ENCODE results near the gene FTSJ1. TPM values are rescaled to one million over a fixed set of nuclear protein-coding genes. Genes with fewer than 3 reads are reported as not detected.

FTSJ1 gene
- total and polyA plus RNA-seq, 2 donors (not counting 1 experiment from before 2014, with no cell fraction given) = 36.6 to 55.8 TPM

- Histone ChIP-seq H3K36me3 (replicated peaks in 1 of 2; ENCODE audit: control extremely low read depth in 1 of 2, control insufficient read depth in 1 of 2, extremely low read depth in 1 of 2, insufficient read depth in 2 of 2, low read length in 1 of 2) (no peaks in the 10 kb centered on the region), H3K9me3 (ENCODE audit: control extremely low read depth in 1 of 3, control insufficient read depth in 2 of 3, insufficient read depth in 1 of 3, low read length in 2 of 3) (no peaks in the 10 kb centered on the region), H2AFZ (ENCODE audit: insufficient read depth, low read depth, low read length, poor library complexity, severe bottlenecking) (no peak overlapping the region), H4K20me1 (ENCODE audit: control insufficient read depth, insufficient read depth, low read length, poor library complexity, severe bottlenecking) (no peaks in the 10 kb centered on the region), H3K4me1 (ENCODE audit: control insufficient read depth in 2 of 2, insufficient read depth in 2 of 2, low read length in 2 of 2) (peaks cover 4 to 25% of the 10 kb centered on the region in 2 donors), H3K4me3 (ENCODE audit: control extremely low read depth in 1 of 5, extremely low read depth in 1 of 5, insufficient read depth in 1 of 5, low read depth in 2 of 5, low read length in 4 of 5) (no peak overlapping the region), H3K27ac (ENCODE audit: low read length in 2 of 2) (no peak overlapping the region), H3K4me2 (replicated peaks; ENCODE audit: low read depth, low read length, poor library complexity, severe bottlenecking) (no peak overlapping the region), H3K79me2 (ENCODE audit: control insufficient read depth, insufficient read depth, low read length) (peaks cover 9% of the 10 kb centered on the region), H3K9ac (ENCODE audit: low read length) (no peak overlapping the region), H3K27me3 (replicated peaks in 1 of 4; ENCODE audit: control extremely low read depth in 1 of 4, control insufficient read depth in 3 of 4, insufficient read depth in 4 of 4, low read length in 3 of 4) (no peaks in the 10 kb centered on the region)
- no peak for ATAC-seq (ENCODE audit: low read depth)
- no peak for DNase-seq
- H3K9me3 Mint-ChIP-seq (ENCODE audit: insufficient read depth) = no peaks in the 10 kb centered on the region
- peak overlapping the region; percentile 34 for H3K4me3 Mint-ChIP-seq
- ChIA-PET POLR2A (no interaction called here), CTCF (interaction anchor here (1.0 kb wide), 1 partner anchor 49 kb away, joined by 3 read pairs; no protein-coding TSS in a partner anchor)
- peaks cover 32% of the 10 kb centered on the region for H3K4me1 Mint-ChIP-seq
- intact Hi-C loops (cut with micrococcal nuclease) = loop anchor here (2.0 kb wide), 2 partner anchors 637 to 717 kb away; partner anchors contain the start of gene ZNF81
- no peak overlapping the region for H3K27ac Mint-ChIP-seq
- H3K27me3 Mint-ChIP-seq = no peaks in the 10 kb centered on the region
- WGBS (ENCODE audit: insufficient coverage) = no CpG with 5 or more reads among the region's 10 CpGs
- no peak for TF ChIP-seq EZH2 (IDR thresholded peaks at IDR 0.05; ENCODE audit: borderline replicate concordance, insufficient read depth, low read depth, low read length, poor library complexity, severe bottlenecking)
- TF ChIP-seq CTCF (IDR thresholded peaks at IDR 0.05) = no peak
Measured at GRCh38 chrX:48474127-48474526, 1.9 kb upstream of the FTSJ1 start.

GRCh38 chrX:48474581-48474980 lies 1.4 kb upstream of the FTSJ1 start:
- H3K79me2 ChIP-seq (ENCODE audit: control insufficient read depth, insufficient read depth, low read length) = peaks cover 9% of the 10 kb centered on the region
- H3K27ac ChIP-seq (ENCODE audit: low read length in 2 of 2) = no peak overlapping the region
- POLR2A ChIA-PET = interaction anchor here (0.6 kb wide), 1 partner anchor 625 kb away, joined by 3 read pairs; no protein-coding TSS in a partner anchor
- H3K4me3 ChIP-seq (ENCODE audit: control extremely low read depth in 1 of 5, extremely low read depth in 1 of 5, insufficient read depth in 1 of 5, low read depth in 2 of 5, low read length in 4 of 5) = no peak overlapping the region
- no peak overlapping the region for H3K9ac ChIP-seq (ENCODE audit: low read length)
- H2AFZ ChIP-seq (ENCODE audit: insufficient read depth, low read depth, low read length, poor library complexity, severe bottlenecking) = no peak overlapping the region
- H3K27ac Mint-ChIP-seq = no peak overlapping the region
- WGBS (ENCODE audit: insufficient coverage) = no CpG with 5 or more reads among the region's 6 CpGs
- H3K4me1 Mint-ChIP-seq = peaks cover 29% of the 10 kb centered on the region
- H3K4me2 ChIP-seq (replicated peaks; ENCODE audit: low read depth, low read length, poor library complexity, severe bottlenecking) = no peak overlapping the region
- H3K4me3 Mint-ChIP-seq = no peak overlapping the region
- no peaks in the 10 kb centered on the region for H4K20me1 ChIP-seq (ENCODE audit: control insufficient read depth, insufficient read depth, low read length, poor library complexity, severe bottlenecking)
- DNase-seq = no peak
- ATAC-seq (ENCODE audit: low read depth) = no peak
- no peak for TF ChIP-seq EZH2 (IDR thresholded peaks at IDR 0.05; ENCODE audit: borderline replicate concordance, insufficient read depth, low read depth, low read length, poor library complexity, severe bottlenecking)
- intact Hi-C loops (cut with micrococcal nuclease) = loop anchor here (2.0 kb wide), 2 partner anchors 638 to 716 kb away; partner anchors contain the start of gene ZNF81
- H3K4me1 ChIP-seq (ENCODE audit: control insufficient read depth in 2 of 2, insufficient read depth in 2 of 2, low read length in 2 of 2) = peaks cover 4 to 22% of the 10 kb centered on the region in 2 donors
- H3K27me3 ChIP-seq (replicated peaks in 1 of 4; ENCODE audit: control extremely low read depth in 1 of 4, control insufficient read depth in 3 of 4, insufficient read depth in 4 of 4, low read length in 3 of 4) = no peaks in the 10 kb centered on the region
- CTCF ChIA-PET = interaction anchor here (1.0 to 1.1 kb wide), 2 partner anchors 48 to 174 kb away, joined by 3 read pairs; no protein-coding TSS in a partner anchor
- H3K9me3 Mint-ChIP-seq (ENCODE audit: insufficient read depth) = no peaks in the 10 kb centered on the region
- no peaks in the 10 kb centered on the region for H3K36me3 ChIP-seq (replicated peaks in 1 of 2; ENCODE audit: control extremely low read depth in 1 of 2, control insufficient read depth in 1 of 2, extremely low read depth in 1 of 2, insufficient read depth in 2 of 2, low read length in 1 of 2)
- no peaks in the 10 kb centered on the region for H3K9me3 ChIP-seq (ENCODE audit: control extremely low read depth in 1 of 3, control insufficient read depth in 2 of 3, insufficient read depth in 1 of 3, low read length in 2 of 3)
- H3K27me3 Mint-ChIP-seq = no peaks in the 10 kb centered on the region

Data from B cell (primary cell).